Measurements from ENCODE around the gene UBE2H.
"Not testable (repeated sequence)": the region's sequence is repeated elsewhere in the genome, so short reads cannot be mapped to it uniquely, and the experiment has no call there.

The UBE2H gene

DNA sequence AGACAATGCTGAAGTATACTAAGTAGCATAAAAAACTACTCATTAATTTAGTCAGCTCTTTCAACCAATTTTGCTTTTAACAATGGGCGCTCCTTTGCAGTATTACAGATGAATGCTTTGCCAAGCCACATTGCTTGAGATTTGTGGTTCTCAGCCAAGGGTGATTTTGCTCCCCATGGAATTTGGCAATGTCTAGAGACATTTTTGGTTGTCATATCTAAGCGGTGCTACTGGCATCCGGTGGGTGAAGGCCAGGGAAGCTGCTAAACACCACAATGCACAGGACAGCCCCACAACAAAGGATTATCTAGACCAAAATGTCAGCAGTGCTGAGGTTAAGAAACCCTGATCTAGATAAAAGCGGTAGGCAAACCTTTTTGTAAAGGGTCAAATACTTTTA lies 112.0 kb downstream of the UBE2H start:
- Histone ChIP-seq H3K4me1 (ENCODE audit: control insufficient read depth in 5 of 5, insufficient read depth in 5 of 5, low read length in 5 of 5) (peaks cover 0 to 25% (median 23%) of the 10 kb centered on the region in 5 donors), H3K27ac (ENCODE audit: low read depth, low read length) (no peak overlapping the region), H3K36me3 (ENCODE audit: control insufficient read depth in 5 of 5, insufficient read depth in 5 of 5, low read length in 5 of 5) (peaks cover 5 to 22% (median 11%) of the 10 kb centered on the region in 5 donors)

DNA sequence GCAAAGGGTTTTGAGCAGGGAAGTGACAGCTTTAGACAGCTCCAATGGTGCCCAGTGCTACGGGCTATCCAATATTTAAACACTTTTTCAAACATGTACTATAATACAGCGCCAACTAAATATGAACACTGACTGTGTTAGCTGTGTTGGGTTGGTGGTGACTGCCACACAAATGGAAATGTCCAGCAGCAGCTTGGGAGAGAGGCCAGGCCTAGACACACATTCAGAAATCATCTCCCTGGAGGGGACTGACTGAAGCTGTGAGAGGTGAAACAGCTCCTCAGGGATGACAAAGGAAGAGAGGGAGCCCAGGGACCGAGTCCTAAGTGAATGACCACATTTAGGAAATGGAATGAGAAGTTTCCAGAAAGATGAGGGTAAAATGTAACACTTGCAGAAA lies 115.8 kb downstream of the UBE2H start:
- no peak overlapping the region for H3K4me3 ChIP-seq (ENCODE audit: low read depth in 1 of 5, low read length in 5 of 5)
- H3K27ac ChIP-seq (ENCODE audit: low read depth, low read length), result no peak overlapping the region
- peaks cover 9 to 46% (median 25%) of the 10 kb centered on the region in 5 donors for H3K36me3 ChIP-seq (ENCODE audit: control insufficient read depth in 5 of 5, insufficient read depth in 5 of 5, low read length in 5 of 5)
- no peaks in the 10 kb centered on the region for H3K27me3 ChIP-seq (ENCODE audit: control insufficient read depth in 5 of 5, insufficient read depth in 4 of 5, low read length in 5 of 5)
- H3K4me1 ChIP-seq (ENCODE audit: control insufficient read depth in 5 of 5, insufficient read depth in 5 of 5, low read length in 5 of 5), result peaks cover 0 to 25% (median 16%) of the 10 kb centered on the region in 5 donors
- no peaks in the 10 kb centered on the region for H3K9me3 ChIP-seq (ENCODE audit: control insufficient read depth in 5 of 5, low read length in 5 of 5)
- no peak overlapping the region for H3K9ac ChIP-seq (ENCODE audit: low read length in 5 of 5)

More for the DNA sequence above, 112.0 kb downstream of the UBE2H start:
- Histone ChIP-seq H3K4me3 (ENCODE audit: low read depth in 1 of 5, low read length in 5 of 5) (no peak overlapping the region), H3K9ac (ENCODE audit: low read length in 5 of 5) (peak overlapping the region in 1 of 5 donors; percentile 15), H3K9me3 (ENCODE audit: control insufficient read depth in 5 of 5, low read length in 5 of 5) (no peaks in the 10 kb centered on the region), H3K27me3 (ENCODE audit: control insufficient read depth in 5 of 5, insufficient read depth in 4 of 5, low read length in 5 of 5) (no peaks in the 10 kb centered on the region)

DNA sequence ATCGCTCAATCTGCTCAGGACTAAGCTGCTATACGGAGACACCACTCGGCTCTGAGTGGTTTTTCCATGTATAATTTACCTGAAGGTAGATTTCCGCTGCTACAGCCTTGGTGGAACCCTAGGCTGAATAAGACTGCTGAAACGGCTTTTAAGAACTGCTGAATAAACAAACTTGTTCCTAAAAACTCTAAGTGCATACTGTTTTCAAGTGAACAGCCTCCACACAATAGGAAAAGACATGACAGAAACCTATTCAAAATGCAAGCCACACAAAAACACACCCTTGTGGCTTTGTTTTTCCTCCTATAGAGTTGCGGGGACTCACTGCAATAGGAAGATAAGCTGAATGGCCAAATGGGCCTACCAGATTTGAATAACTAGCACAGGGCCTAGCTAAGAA lies 117.2 kb downstream of the UBE2H start:
- no peak overlapping the region for H3K27ac ChIP-seq (ENCODE audit: low read depth, low read length)
- no peaks in the 10 kb centered on the region for H3K27me3 ChIP-seq (ENCODE audit: control insufficient read depth in 5 of 5, insufficient read depth in 4 of 5, low read length in 5 of 5)
- H3K4me1 ChIP-seq (ENCODE audit: control insufficient read depth in 5 of 5, insufficient read depth in 5 of 5, low read length in 5 of 5), result peaks cover 4 to 31% (median 18%) of the 10 kb centered on the region in 5 donors
- peaks cover 9 to 49% (median 25%) of the 10 kb centered on the region in 5 donors for H3K36me3 ChIP-seq (ENCODE audit: control insufficient read depth in 5 of 5, insufficient read depth in 5 of 5, low read length in 5 of 5)
- no peaks in the 10 kb centered on the region for H3K9me3 ChIP-seq (ENCODE audit: control insufficient read depth in 5 of 5, low read length in 5 of 5)
- no peak overlapping the region for H3K9ac ChIP-seq (ENCODE audit: low read length in 5 of 5)
- no peak overlapping the region for H3K4me3 ChIP-seq (ENCODE audit: low read depth in 1 of 5, low read length in 5 of 5)

DNA sequence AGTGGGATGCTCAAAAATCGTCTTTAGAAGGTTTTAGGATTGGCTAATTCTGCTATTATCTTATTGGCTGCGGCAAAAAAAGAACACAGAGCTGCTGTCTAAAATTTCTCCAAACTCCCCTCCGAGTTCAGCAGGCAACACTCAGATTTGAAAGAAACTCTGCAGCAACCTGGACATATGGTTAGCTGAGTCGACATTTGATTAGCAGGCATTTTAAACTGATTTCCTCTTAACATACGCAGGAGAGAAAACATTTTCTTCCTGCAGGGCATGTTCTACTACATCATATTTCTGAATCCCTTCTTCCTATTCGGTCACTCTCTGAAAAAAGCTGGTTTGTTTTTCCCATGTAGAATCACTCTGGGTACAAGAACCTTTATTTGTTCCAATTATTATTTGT lies 119.4 kb downstream of the UBE2H start:
- H3K27me3 ChIP-seq (ENCODE audit: control insufficient read depth in 5 of 5, insufficient read depth in 4 of 5, low read length in 5 of 5); H3K27ac ChIP-seq (ENCODE audit: low read depth, low read length); H3K4me3 ChIP-seq (ENCODE audit: low read depth in 1 of 5, low read length in 5 of 5); H3K9me3 ChIP-seq (ENCODE audit: control insufficient read depth in 5 of 5, low read length in 5 of 5); H3K9ac ChIP-seq (ENCODE audit: low read length in 5 of 5): not testable (repeated sequence)
- Histone ChIP-seq H3K36me3 (ENCODE audit: control insufficient read depth in 5 of 5, insufficient read depth in 5 of 5, low read length in 5 of 5) (peaks cover 8 to 42% (median 21%) of the 10 kb centered on the region in 5 donors), H3K4me1 (ENCODE audit: control insufficient read depth in 5 of 5, insufficient read depth in 5 of 5, low read length in 5 of 5) (peaks cover 4 to 34% (median 25%) of the 10 kb centered on the region in 5 donors)

DNA sequence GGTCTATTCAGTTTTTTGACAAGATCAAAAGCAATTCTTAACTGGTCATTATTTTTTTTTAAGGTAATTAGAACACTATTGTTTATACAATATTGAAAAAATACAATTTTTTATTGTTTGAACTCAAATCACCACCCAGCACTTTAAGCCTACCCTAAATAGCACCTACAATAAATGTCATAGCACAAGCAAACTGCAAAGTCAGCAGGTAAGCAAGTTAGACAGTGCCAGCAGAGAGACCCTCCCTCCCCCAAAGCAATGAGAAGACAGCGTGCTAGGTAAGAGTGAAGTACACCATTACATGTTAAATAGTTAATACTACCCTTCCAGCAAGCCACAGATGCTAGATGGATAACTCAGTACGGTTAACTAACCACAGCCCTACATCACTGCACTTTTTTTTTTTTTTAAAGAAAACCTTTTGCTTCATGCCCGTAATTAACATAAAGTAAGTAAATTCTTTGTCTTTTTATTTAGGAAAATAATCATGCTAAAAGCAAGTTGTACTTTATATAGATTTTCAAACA lies 120.0 kb downstream of the UBE2H start:
- H3K9me3 ChIP-seq (ENCODE audit: control insufficient read depth in 5 of 5, low read length in 5 of 5), result no peaks in the 10 kb centered on the region
- no peak overlapping the region for H3K9ac ChIP-seq (ENCODE audit: low read length in 5 of 5)
- H3K4me1 ChIP-seq (ENCODE audit: control insufficient read depth in 5 of 5, insufficient read depth in 5 of 5, low read length in 5 of 5), result peaks cover 4 to 34% (median 25%) of the 10 kb centered on the region in 5 donors
- no peak overlapping the region for H3K4me3 ChIP-seq (ENCODE audit: low read depth in 1 of 5, low read length in 5 of 5)
- no peaks in the 10 kb centered on the region for H3K27me3 ChIP-seq (ENCODE audit: control insufficient read depth in 5 of 5, insufficient read depth in 4 of 5, low read length in 5 of 5)
- no peak overlapping the region for H3K27ac ChIP-seq (ENCODE audit: low read depth, low read length)
- peaks cover 3 to 37% (median 17%) of the 10 kb centered on the region in 5 donors for H3K36me3 ChIP-seq (ENCODE audit: control insufficient read depth in 5 of 5, insufficient read depth in 5 of 5, low read length in 5 of 5)

DNA sequence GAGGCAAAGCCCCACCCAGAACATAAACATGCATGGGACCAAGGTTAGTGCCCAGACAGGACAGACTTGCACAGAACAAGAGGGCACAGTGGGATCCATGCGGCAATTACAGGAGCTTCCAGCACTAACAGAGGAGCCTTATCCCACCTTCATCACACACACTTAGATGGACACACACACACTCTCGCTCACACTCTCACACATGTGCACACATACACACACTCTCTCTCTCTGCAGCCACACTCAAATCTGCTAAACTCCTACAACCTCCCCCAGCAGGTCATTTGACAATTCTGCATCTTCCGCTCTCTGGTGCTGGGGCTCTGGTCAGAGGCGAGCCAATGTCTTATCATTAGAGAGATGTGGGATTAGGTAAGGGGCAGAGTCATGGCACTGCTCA lies 120.5 kb downstream of the UBE2H start:
- H3K9me3 ChIP-seq (ENCODE audit: control insufficient read depth in 5 of 5, low read length in 5 of 5), result no peaks in the 10 kb centered on the region
- no peak overlapping the region for H3K27ac ChIP-seq (ENCODE audit: low read depth, low read length)
- peaks cover 4 to 34% (median 25%) of the 10 kb centered on the region in 5 donors for H3K4me1 ChIP-seq (ENCODE audit: control insufficient read depth in 5 of 5, insufficient read depth in 5 of 5, low read length in 5 of 5)
- H3K36me3 ChIP-seq (ENCODE audit: control insufficient read depth in 5 of 5, insufficient read depth in 5 of 5, low read length in 5 of 5), result peaks cover 3 to 35% (median 17%) of the 10 kb centered on the region in 5 donors
- H3K27me3 ChIP-seq (ENCODE audit: control insufficient read depth in 5 of 5, insufficient read depth in 4 of 5, low read length in 5 of 5), result no peaks in the 10 kb centered on the region
- no peak overlapping the region for H3K9ac ChIP-seq (ENCODE audit: low read length in 5 of 5)
- no peak overlapping the region for H3K4me3 ChIP-seq (ENCODE audit: low read depth in 1 of 5, low read length in 5 of 5)

DNA sequence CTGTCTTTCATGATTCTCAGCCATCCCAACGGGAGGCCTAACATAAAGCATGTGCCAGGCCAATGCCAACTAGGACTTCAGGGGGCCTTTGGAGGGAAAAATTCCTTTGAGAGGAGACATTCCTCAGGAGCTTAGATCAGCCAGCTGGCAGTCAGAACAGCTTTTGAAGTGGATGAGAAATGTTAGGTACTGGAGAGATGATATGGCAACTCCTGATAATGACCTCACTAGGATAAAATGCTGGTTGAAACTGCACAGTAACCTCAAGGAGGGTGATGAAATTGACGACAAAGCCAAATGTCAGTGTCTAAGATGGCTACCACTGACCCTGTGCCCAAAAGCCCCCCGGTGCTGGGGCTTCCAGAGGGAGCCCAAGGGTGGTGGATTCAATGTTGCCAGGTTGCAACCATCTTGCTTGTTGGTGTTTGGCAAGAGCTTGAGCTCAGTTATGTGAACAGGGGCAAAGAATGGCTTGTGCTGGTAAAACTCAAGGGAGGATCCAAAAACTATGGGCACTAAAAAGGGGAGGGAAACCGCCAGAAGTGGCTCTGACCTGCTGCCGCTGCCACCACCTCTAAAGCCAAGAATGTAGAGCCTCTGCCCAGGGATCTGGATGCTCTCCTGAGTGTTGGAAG lies 121.2 kb downstream of the UBE2H start:
- no peaks in the 10 kb centered on the region for H3K27me3 ChIP-seq (ENCODE audit: control insufficient read depth in 5 of 5, insufficient read depth in 4 of 5, low read length in 5 of 5)
- H3K4me3 ChIP-seq (ENCODE audit: low read depth in 1 of 5, low read length in 5 of 5), result no peak overlapping the region
- H3K27ac ChIP-seq (ENCODE audit: low read depth, low read length), result peak overlapping the region; percentile 55
- H3K9ac ChIP-seq (ENCODE audit: low read length in 5 of 5), result peak overlapping the region in 1 of 5 donors; percentile 54
- peaks cover 4 to 28% (median 20%) of the 10 kb centered on the region in 5 donors for H3K4me1 ChIP-seq (ENCODE audit: control insufficient read depth in 5 of 5, insufficient read depth in 5 of 5, low read length in 5 of 5)
- peaks cover 3 to 32% (median 15%) of the 10 kb centered on the region in 5 donors for H3K36me3 ChIP-seq (ENCODE audit: control insufficient read depth in 5 of 5, insufficient read depth in 5 of 5, low read length in 5 of 5)
- no peaks in the 10 kb centered on the region for H3K9me3 ChIP-seq (ENCODE audit: control insufficient read depth in 5 of 5, low read length in 5 of 5)

DNA sequence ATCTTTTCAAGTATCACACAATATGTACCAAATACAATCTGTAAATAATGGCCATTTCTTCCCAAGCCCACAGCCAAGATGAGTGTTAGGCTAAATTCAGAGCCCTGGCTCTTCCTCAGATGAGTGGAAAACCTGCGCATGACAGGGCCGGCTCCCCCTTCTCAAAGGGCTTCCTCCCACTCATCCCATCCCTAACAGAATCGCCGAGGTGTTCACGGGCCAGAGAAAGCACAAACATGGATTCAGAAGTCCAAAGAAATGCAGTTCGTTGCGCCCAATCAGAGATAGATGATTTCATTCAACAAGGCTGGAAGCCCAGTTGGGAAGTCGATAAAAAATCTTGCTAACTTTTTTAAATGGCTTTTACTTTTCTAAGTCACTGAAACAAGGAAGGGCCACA lies 121.8 kb downstream of the UBE2H start:
- Histone ChIP-seq H3K9ac (ENCODE audit: low read length in 5 of 5) (peak overlapping the region in 1 of 5 donors; percentile 54), H3K4me1 (ENCODE audit: control insufficient read depth in 5 of 5, insufficient read depth in 5 of 5, low read length in 5 of 5) (peaks cover 4 to 34% (median 26%) of the 10 kb centered on the region in 5 donors), H3K27ac (ENCODE audit: low read depth, low read length) (peak overlapping the region; percentile 55), H3K4me3 (ENCODE audit: low read depth in 1 of 5, low read length in 5 of 5) (no peak overlapping the region), H3K27me3 (ENCODE audit: control insufficient read depth in 5 of 5, insufficient read depth in 4 of 5, low read length in 5 of 5) (no peaks in the 10 kb centered on the region), H3K36me3 (ENCODE audit: control insufficient read depth in 5 of 5, insufficient read depth in 5 of 5, low read length in 5 of 5) (peaks cover 3 to 29% (median 15%) of the 10 kb centered on the region in 5 donors), H3K9me3 (ENCODE audit: control insufficient read depth in 5 of 5, low read length in 5 of 5) (no peaks in the 10 kb centered on the region)

DNA sequence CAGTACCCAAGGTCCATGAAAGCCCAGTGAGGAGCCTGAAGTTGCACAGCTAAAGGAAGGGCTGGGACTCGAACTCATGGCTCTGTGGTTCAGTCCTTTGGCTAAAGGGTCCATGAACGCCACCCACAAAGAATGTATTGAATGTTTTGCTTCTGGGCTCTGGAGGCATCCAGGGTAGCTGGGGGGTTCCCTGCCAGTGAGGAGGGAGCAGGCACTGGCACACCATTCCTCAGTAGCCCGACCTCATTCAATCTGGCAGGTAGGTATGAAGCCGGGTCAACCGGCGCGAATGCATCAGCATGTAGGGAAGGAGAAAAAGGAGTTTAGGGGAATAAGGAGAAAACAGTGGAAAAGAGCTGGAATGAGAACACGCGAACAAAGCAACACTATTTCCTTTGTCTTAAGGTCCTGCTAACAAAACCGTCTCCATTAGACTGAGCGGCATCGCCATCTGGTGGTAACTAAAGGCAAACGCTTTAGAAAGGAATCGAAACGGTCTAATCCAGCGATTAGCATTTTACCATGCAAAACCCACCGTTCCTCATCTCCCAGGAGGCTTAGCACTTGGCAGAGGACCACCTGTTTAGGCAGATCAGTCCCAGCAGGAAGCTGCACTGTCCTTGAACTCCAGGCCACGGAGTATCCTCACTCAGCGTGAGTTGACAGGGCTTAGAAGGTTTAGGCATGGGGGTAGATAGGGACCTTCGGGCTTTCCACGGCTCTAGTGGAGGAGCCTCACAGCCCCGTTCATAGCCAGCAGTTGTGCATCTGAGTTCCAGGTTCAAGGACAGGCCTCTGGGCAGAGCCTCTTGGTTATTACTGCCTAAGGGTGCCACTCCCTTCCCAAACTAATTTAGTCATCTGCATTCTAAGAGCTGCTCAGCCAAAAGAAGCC lies 122.8 kb downstream of the UBE2H start:
- Histone ChIP-seq H3K4me1 (ENCODE audit: control insufficient read depth in 5 of 5, insufficient read depth in 5 of 5, low read length in 5 of 5) (peaks cover 4 to 36% (median 34%) of the 10 kb centered on the region in 5 donors), H3K4me3 (ENCODE audit: low read depth in 1 of 5, low read length in 5 of 5) (peak overlapping the region; percentile 43 to 67 (median 49)), H3K27ac (ENCODE audit: low read depth, low read length) (no peak overlapping the region), H3K9me3 (ENCODE audit: control insufficient read depth in 5 of 5, low read length in 5 of 5) (no peaks in the 10 kb centered on the region), H3K27me3 (ENCODE audit: control insufficient read depth in 5 of 5, insufficient read depth in 4 of 5, low read length in 5 of 5) (no peaks in the 10 kb centered on the region), H3K9ac (ENCODE audit: low read length in 5 of 5) (peak overlapping the region in 3 of 5 donors; percentile 36 to 63 (median 42)), H3K36me3 (ENCODE audit: control insufficient read depth in 5 of 5, insufficient read depth in 5 of 5, low read length in 5 of 5) (peaks cover 3 to 22% (median 12%) of the 10 kb centered on the region in 5 donors)

All from subcutaneous abdominal adipose tissue (tissue), 5 donors.